GM12878 (cell line): ENCODE results near the gene EFCAB11. TPM values are rescaled to one million over a fixed set of nuclear protein-coding genes. Genes with fewer than 3 reads are reported as not detected.

Experiments used
- JUNB ChIP-seq: IDR thresholded peaks from 2 replicates; pipeline ENCODE4 v1.6.1; 2016; ENCODE audit warnings: antibody characterized with exemption, mild to moderate bottlenecking
- JUND ChIP-seq: IDR thresholded peaks from 2 replicates; pipeline ENCODE4 v1.6.1; 2012; ENCODE audit warnings: low read depth, mild to moderate bottlenecking, low read length, improper control_type of control experiment, moderate library complexity
- POLR2AphosphoS2 ChIP-seq: IDR thresholded peaks from 2 replicates; pipeline ENCODE4 v1.6.1; 2011; ENCODE audit warnings: low read depth, mild to moderate bottlenecking, low read length, improper control_type of control experiment, moderate library complexity
- YY1 ChIP-seq: IDR thresholded peaks from 2 replicates; pipeline ENCODE4 v1.6.1; 2011; ENCODE audit warnings: low read depth, mild to moderate bottlenecking, low read length
- polyA plus RNA-seq, 11 experiments: library from polyadenylated mRNA; depleted of rRNA in 4 of 11; unstranded in 6 of 11; stranded (reverse) in 5 of 11; fragments of >200 nt; fragmentation: Nextera tagmentation in 4 of 11; fragmentation: Illumina TruSeq in 1 of 11; extraction: Ambion mirVana in 4 of 11; extraction: Trizol in 1 of 11; gene quantifications; 1 replicate in 1 of 11; 2 replicates in 10 of 11; pipeline versions ENCODE4 v1.2.1 to v1.2.3, GENCODE V29; 2011 to 2016; ENCODE audit warnings: inconsistent platforms in 2 of 11, missing spikeins in 2 of 11, low read depth in 1 of 11
- total RNA-seq, 4 experiments: library from RNA; depleted of rRNA in 3 of 4; stranded (reverse); fragments of >200 nt in 3 of 4; fragmentation: Illumina TruSeq in 1 of 4; extraction: Trizol in 1 of 4; gene quantifications; 2 replicates each; pipeline versions ENCODE4 v1.2.1 to v1.2.3, GENCODE V29; 2013 to 2021
- TF ChIP-seq, protein P1 (sequence below): fragments of 450-650 bp; formaldehyde crosslinking; IDR thresholded peaks from 2 replicates; pipeline ENCODE4 v1.4.0; 2022; ENCODE audit warnings: mild to moderate bottlenecking, moderate library complexity
- TF ChIP-seq, protein P2 (sequence below): IDR thresholded peaks from 2 replicates; pipeline ENCODE4 v1.6.1; 2012; ENCODE audit warnings: low read depth, low read length, improper control_type of control experiment

The EFCAB11 gene
- total and polyA plus RNA-seq, 10 of the 15 experiments (the other 5 are each of a cell fraction or from before 2014, with no cell fraction given): 8.6 to 37.4 (median 18.0) TPM

DNA sequence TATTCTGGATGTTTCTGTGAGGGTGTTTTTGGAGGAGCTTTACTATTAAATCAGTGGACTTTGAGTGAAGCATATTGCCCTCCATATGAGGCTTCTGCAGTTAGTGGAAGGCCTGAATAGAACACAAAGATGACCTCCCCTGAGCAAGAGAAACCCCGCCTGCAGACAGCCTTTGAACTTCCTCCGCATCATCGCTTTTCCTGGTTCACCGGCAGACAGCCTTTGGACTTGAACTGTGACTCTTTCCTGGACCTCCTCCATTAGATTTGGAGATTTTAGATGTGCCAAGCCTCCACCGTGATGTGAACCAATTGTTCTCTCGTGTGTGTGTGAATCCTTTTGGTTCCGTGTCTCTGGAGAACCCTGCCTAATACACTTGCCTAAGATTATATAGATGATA is 208.4 kb downstream of the EFCAB11 start (continued):
- TF ChIP-seq, protein P1, sequence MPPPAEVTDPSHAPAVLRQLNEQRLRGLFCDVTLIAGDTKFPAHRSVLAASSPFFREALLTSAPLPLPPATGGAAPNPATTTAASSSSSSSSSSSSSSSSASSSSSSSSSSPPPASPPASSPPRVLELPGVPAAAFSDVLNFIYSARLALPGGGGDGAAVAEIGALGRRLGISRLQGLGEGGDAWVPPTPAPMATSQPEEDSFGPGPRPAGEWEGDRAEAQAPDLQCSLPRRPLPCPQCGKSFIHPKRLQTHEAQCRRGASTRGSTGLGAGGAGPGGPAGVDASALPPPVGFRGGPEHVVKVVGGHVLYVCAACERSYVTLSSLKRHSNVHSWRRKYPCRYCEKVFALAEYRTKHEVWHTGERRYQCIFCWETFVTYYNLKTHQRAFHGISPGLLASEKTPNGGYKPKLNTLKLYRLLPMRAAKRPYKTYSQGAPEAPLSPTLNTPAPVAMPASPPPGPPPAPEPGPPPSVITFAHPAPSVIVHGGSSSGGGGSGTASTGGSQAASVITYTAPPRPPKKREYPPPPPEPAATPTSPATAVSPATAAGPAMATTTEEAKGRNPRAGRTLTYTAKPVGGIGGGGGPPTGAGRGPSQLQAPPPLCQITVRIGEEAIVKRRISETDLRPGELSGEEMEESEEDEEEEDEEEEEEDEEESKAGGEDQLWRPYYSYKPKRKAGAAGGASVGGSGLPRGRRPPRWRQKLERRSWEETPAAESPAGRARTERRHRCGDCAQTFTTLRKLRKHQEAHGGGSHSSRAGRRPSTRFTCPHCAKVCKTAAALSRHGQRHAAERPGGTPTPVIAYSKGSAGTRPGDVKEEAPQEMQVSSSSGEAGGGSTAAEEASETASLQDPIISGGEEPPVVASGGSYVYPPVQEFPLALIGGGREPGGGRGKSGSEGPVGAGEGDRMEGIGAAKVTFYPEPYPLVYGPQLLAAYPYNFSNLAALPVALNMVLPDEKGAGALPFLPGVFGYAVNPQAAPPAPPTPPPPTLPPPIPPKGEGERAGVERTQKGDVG: no peak
- TF ChIP-seq YY1 (no peak), POLR2AphosphoS2 (no peak), JUNB (no peak), JUND (no peak)
- TF ChIP-seq, protein P2, sequence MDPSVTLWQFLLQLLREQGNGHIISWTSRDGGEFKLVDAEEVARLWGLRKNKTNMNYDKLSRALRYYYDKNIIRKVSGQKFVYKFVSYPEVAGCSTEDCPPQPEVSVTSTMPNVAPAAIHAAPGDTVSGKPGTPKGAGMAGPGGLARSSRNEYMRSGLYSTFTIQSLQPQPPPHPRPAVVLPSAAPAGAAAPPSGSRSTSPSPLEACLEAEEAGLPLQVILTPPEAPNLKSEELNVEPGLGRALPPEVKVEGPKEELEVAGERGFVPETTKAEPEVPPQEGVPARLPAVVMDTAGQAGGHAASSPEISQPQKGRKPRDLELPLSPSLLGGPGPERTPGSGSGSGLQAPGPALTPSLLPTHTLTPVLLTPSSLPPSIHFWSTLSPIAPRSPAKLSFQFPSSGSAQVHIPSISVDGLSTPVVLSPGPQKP: no peak

Other genes starting within 250 kb of the EFCAB11 start
- gene TDP1, start 1.2 kb upstream of the EFCAB11 start, total RNA-seq (2014; rRNA removed): 54.4 and 58.3 TPM in 2 replicates
- gene TDP1, start 1.2 kb upstream of the EFCAB11 start, total RNA-seq (2014; rRNA removed; fragmentation: Illumina TruSeq; extraction: Trizol): 52.0 and 52.4 TPM in 2 replicates
- 55.1 and 56.1 TPM in 2 replicates for gene TDP1, start 1.2 kb upstream of the EFCAB11 start, total RNA-seq (2021)
- 58.4 and 63.1 TPM in 2 replicates for gene TDP1, start 1.2 kb upstream of the EFCAB11 start, polyA plus RNA-seq (2011; rRNA removed)
- 53.8 and 61.3 TPM in 2 replicates for gene TDP1, start 1.2 kb upstream of the EFCAB11 start, polyA plus RNA-seq (2014; fragmentation: Illumina TruSeq; extraction: Trizol)
- 10 to 100 TPM; 40.2 to 41.5 TPM for gene TDP1, start 1.2 kb upstream of the EFCAB11 start, polyA plus RNA-seq (2014; fragmentation: Nextera tagmentation; extraction: Ambion mirVana)
- gene TDP1, start 1.2 kb upstream of the EFCAB11 start, polyA plus RNA-seq (2014; rRNA removed): 35.5 and 40.4 TPM in 2 replicates
- 10 to 100 TPM; 57.9 to 60.4 TPM for gene TDP1, start 1.2 kb upstream of the EFCAB11 start, polyA plus RNA-seq (2016; fragmentation: Nextera tagmentation; extraction: Ambion mirVana)
- gene KCNK13, start 107.3 kb upstream of the EFCAB11 start, total RNA-seq (2014; rRNA removed): not detected in 2 replicates
- gene KCNK13, start 107.3 kb upstream of the EFCAB11 start, total RNA-seq (2014; rRNA removed; fragmentation: Illumina TruSeq; extraction: Trizol): not detected in 2 replicates
- not detected in 2 replicates for gene KCNK13, start 107.3 kb upstream of the EFCAB11 start, total RNA-seq (2021)
- not detected in 2 replicates for gene KCNK13, start 107.3 kb upstream of the EFCAB11 start, polyA plus RNA-seq (2011; rRNA removed)
- not detected in 2 replicates for gene KCNK13, start 107.3 kb upstream of the EFCAB11 start, polyA plus RNA-seq (2014; fragmentation: Illumina TruSeq; extraction: Trizol)
- not detected for gene KCNK13, start 107.3 kb upstream of the EFCAB11 start, polyA plus RNA-seq (2014; fragmentation: Nextera tagmentation; extraction: Ambion mirVana)
- gene KCNK13, start 107.3 kb upstream of the EFCAB11 start, polyA plus RNA-seq (2014; rRNA removed): not detected in 2 replicates
- not detected for gene KCNK13, start 107.3 kb upstream of the EFCAB11 start, polyA plus RNA-seq (2016; fragmentation: Nextera tagmentation; extraction: Ambion mirVana)